Retinal pigment epithelial cell (primary cell): ENCODE data around the gene SHROOM3.

Experiments used
- DNase-seq: peaks from one replicate; pipeline ENCODE4 v3.0.0-alpha.2; 2010; ENCODE audit warnings: low read depth
- H3K4me3 ChIP-seq: 2 replicates; pipeline ENCODE4 v1.5.1; 2011; ENCODE audit warnings: mild to moderate bottlenecking, low read length, control low read depth, moderate library complexity
- CTCF ChIP-seq: conservative IDR thresholded peaks from 2 replicates; pipeline ENCODE4 v1.5.1; 2011; ENCODE audit warnings: low read depth, low read length, control low read depth, inconsistent platforms

The SHROOM3 gene

DNA sequence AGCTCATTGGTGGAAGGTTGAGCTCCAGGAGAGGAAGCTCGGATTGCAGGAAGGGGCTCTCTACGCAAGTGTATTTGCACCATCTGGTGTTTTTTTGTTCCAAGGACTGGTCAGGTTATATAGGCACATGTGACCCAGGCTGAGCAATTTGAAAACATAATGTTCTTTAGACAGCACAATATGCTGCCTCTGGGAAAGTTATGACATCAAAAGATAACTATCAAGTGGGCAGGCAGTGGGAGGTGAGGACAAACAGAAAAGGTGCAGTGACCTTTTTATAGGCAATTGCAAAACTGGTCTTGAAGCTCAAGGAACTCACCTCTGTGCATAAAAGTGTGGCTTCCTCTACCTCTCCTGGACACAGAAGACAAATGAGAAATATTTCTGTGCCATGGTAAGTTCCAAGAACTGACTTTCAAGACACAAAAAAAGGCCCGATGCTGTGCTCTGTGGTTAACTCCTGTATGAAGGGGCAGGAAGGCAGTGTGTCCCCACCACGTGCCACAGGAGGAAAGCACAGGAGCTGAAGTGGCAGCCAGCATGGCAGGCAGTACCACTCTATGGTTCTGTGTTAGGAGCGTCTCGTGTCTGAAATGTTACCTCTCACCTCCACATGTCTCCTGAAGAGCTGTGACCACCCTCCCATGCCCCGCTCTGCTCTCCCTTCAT lies 128.6 kb downstream of the SHROOM3 start:
- DNase-seq: no peak
- no peak overlapping the region for H3K4me3 ChIP-seq
- no peak for TF ChIP-seq CTCF

- DNase-seq: no peak
- no peak overlapping the region for H3K4me3 ChIP-seq
- TF ChIP-seq CTCF: no peak
Observed at GRCh38 chr4:76564123-76564915, 129.3 kb downstream of the SHROOM3 start.

DNA sequence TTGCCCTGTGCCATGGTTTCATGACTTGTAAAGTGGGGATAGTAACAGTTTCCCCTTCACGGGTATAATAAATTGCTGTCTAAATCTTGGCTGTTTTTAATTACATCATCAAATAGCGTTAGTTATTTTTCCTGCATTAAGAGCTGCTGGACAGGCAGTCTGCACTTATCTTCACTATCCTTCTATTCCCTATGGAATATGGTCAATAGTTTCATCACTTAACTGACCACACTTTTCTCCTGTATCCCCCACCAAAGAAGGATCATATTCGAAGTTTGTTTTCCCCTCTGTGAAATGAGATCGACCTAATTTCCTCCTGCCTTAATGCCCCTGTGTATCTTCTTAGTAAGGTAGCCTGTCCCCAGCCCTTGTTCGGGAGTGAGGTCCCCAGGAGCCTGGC lies 133.2 kb downstream of the SHROOM3 start:
- no peak for TF ChIP-seq CTCF
- no peak for DNase-seq
- no peak overlapping the region for H3K4me3 ChIP-seq

- no peak for TF ChIP-seq CTCF
Observed at GRCh38 chr4:76569225-76569624, 134.2 kb downstream of the SHROOM3 start.

GRCh38 chr4:76569706-76570105 lies 134.7 kb downstream of the SHROOM3 start:
- no peak for TF ChIP-seq CTCF
- H3K4me3 ChIP-seq: no peak overlapping the region
- no peak for DNase-seq

More at GRCh38 chr4:76569225-76569624, 134.2 kb downstream of the SHROOM3 start:
- DNase-seq: no peak
- H3K4me3 ChIP-seq: no peak overlapping the region

DNA sequence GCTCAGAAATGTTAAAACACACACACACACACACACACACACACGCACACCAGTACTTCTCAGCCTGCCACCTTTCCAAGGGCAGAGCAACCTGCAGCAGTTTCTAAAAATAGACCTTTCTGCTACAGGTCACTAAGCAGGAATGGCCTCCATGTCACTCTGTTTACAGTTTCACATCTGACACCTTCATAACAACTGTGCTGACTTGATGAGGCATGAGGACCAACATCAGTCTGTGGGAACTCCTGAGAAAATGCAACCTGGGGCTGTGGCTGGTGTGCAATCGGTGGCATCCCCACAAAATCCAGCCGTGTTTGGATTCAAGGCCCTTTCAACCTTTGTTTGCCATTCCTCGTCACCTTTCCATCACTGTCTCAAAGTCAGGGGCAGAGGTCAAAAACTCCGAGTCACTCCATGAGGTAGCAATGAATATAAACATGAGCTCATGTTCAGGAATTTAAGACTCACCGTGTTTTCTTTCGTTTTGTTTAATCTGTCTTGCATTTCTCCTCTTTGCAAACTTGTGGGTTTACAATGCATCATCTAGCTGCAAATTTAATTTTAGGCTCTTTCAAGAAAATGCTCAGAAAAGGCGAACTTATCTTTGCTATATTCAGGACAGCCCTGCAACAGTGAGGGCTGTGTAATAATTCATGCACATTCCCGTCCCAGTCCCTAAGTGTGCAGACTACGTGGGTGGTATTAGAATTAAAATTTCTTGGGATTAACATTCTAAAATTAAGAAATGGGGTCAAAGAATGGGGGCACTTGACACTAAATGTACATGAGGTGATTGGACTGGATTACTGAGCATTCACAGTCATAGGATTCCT lies 135.3 kb downstream of the SHROOM3 start:
- no peak for DNase-seq
- TF ChIP-seq CTCF: no peak
- no peak overlapping the region for H3K4me3 ChIP-seq
